ENCODE measurements around the gene NRXN2. TPM values are rescaled to one million over a fixed set of nuclear protein-coding genes. Genes with fewer than 3 reads are reported as not detected.

The NRXN2 gene
- total RNA-seq, 1 donor: 5.2 TPM

DNA sequence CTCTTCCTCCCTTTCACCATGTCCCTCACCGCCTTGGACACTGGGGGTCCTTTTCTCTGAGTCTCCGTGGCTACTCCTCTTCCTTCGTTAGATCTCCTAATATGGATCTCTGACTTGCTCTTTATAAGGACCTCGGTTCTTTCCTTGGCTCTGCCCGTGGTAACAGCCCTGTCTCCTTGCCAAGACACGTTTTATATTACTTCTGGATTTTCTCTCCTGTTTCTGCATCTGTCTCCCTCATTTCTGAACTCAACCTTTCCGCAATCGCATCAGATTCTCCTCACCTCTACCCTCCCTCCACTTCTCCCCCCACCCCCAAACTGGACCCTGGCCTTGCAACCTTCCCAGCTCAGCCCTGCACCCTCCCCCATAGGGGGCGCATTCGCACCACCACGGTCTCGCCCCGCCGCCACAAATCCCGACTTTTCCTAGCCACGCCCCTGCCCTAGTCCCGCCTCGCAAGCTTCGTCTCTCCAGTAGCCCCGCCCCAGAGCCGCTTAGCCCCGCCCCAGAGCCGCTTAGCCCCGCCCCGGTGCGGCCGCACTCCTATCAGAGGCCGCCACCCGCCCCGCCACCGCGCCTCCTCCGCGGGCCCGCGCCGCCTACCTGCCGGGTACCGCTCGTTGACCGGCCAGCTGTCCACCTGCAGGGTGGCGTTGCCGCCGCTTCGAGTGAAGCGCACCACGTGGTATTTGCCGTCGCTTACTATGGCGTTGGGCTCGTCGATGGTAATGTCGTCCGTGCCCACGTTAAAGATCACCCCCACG lies 93.0 kb downstream of the NRXN2 start:
- TF ChIP-seq CTCF (IDR thresholded peaks at IDR 0.05; ENCODE audit: insufficient read depth, low read depth, low read length): no peak
- H3K4me3 ChIP-seq (ENCODE audit: low read depth, low read length): no peak overlapping the region
- no peak for DNase-seq (ENCODE audit: low read depth)

- no peak for DNase-seq (ENCODE audit: low read depth)
- H3K4me3 ChIP-seq (ENCODE audit: low read depth, low read length): no peak overlapping the region
- TF ChIP-seq CTCF (IDR thresholded peaks at IDR 0.05; ENCODE audit: insufficient read depth, low read depth, low read length): no peak
Measured at GRCh38 chr11:64629103-64629502, 93.9 kb downstream of the NRXN2 start.

- DNase-seq (ENCODE audit: low read depth): no peak
- TF ChIP-seq CTCF (IDR thresholded peaks at IDR 0.05; ENCODE audit: insufficient read depth, low read depth, low read length): no peak
- H3K4me3 ChIP-seq (ENCODE audit: low read depth, low read length): no peak overlapping the region
Measured at GRCh38 chr11:64628596-64628995, 94.4 kb downstream of the NRXN2 start.

DNA sequence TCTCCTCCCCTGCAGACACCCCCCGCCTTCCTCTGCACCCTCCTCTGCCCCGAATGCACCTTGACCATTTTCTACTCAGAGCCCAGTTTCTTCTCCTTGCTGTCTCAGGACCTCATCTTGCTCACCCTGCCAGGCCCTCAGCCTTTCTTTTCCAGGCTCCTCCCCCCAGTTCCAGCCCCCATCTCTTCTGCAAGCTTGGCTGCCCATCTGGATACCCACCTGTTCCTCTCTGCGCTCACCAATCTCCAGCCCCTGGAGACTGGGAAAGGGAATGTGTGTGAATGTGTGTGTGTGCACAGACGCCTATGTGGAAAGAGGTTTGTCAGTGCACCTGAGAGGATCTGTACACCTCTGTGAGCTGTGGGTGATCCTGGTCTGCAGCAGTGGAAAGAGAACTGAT lies 95.6 kb downstream of the NRXN2 start:
- DNase-seq (ENCODE audit: low read depth): no peak
- H3K4me3 ChIP-seq (ENCODE audit: low read depth, low read length): no peak overlapping the region
- TF ChIP-seq CTCF (IDR thresholded peaks at IDR 0.05; ENCODE audit: insufficient read depth, low read depth, low read length): no peak

DNA sequence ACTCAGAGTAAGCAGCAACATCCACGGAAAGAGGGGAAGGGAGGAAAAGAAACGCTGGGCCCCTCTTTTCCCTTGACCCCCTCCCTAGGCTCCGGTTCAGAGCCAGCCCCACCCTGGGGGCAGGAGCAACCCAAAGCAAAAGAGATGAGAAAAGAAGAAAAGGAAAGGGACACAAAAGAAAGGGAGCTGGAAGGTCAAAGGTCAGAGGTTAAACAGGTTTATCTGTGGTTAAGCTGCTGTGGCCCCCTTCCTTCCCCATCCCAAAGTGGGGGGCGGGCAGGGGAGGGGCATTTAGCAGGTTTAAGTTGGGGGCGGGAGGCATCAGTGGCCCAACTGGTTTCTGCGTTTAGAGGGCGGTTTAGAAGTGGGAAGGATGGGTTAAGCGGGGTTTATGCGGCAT lies 96.4 kb downstream of the NRXN2 start:
- no peak for DNase-seq (ENCODE audit: low read depth)
- no peak for TF ChIP-seq CTCF (IDR thresholded peaks at IDR 0.05; ENCODE audit: insufficient read depth, low read depth, low read length)
- no peak overlapping the region for H3K4me3 ChIP-seq (ENCODE audit: low read depth, low read length)

GRCh38 chr11:64624883-64625481 lies 98.0 kb downstream of the NRXN2 start:
- H3K4me3 ChIP-seq (ENCODE audit: low read depth, low read length): no peak overlapping the region
- no peak for TF ChIP-seq CTCF (IDR thresholded peaks at IDR 0.05; ENCODE audit: insufficient read depth, low read depth, low read length)
- DNase-seq (ENCODE audit: low read depth): no peak
